ENCODE results near the gene DVL1. TPM values are rescaled to one million over a fixed set of nuclear protein-coding genes. Genes with fewer than 3 reads are reported as not detected.

The DVL1 gene
- total RNA-seq, 2 experiments from 2014 or later, result 26.8 to 29.0 TPM

GRCh38 chr1:1354271-1355247 is 5.3 kb upstream of the DVL1 start:
- Mint-ChIP-seq H3K36me3 (no peaks in the 10 kb centered on the region), H3K4me1 (peaks cover 12% of the 10 kb centered on the region), H3K4me3 (peak overlapping the region; percentile 29), H3K9me3 (no peaks in the 10 kb centered on the region), H3K27ac (no peak overlapping the region), H3K27me3 (peaks cover 19% of the 10 kb centered on the region)
- DNase-seq, result no peak

- H3K27ac Mint-ChIP-seq, result no peak overlapping the region
- H3K4me3 Mint-ChIP-seq, result no peak overlapping the region
- DNase-seq, result no peak
- peaks cover 19% of the 10 kb centered on the region for H3K27me3 Mint-ChIP-seq
- H3K9me3 Mint-ChIP-seq, result no peaks in the 10 kb centered on the region
- H3K36me3 Mint-ChIP-seq, result no peaks in the 10 kb centered on the region
- peaks cover 5% of the 10 kb centered on the region for H3K4me1 Mint-ChIP-seq
Measured at GRCh38 chr1:1353389-1354151, 4.4 kb upstream of the DVL1 start.

- no peak for DNase-seq
- Mint-ChIP-seq H3K27me3 (peaks cover 19% of the 10 kb centered on the region), H3K4me1 (peaks cover 2% of the 10 kb centered on the region), H3K36me3 (no peaks in the 10 kb centered on the region), H3K9me3 (no peaks in the 10 kb centered on the region), H3K4me3 (no peak overlapping the region), H3K27ac (no peak overlapping the region)
Measured at GRCh38 chr1:1352786-1353388, 3.7 kb upstream of the DVL1 start.

GRCh38 chr1:1351511-1352427 is 2.6 kb upstream of the DVL1 start:
- no peaks in the 10 kb centered on the region for H3K36me3 Mint-ChIP-seq
- H3K4me3 Mint-ChIP-seq, result peak overlapping the region; percentile 52
- H3K27me3 Mint-ChIP-seq, result peaks cover 19% of the 10 kb centered on the region
- peaks cover 5% of the 10 kb centered on the region for H3K4me1 Mint-ChIP-seq
- no peaks in the 10 kb centered on the region for H3K9me3 Mint-ChIP-seq
- DNase-seq, result no peak
- H3K27ac Mint-ChIP-seq, result no peak overlapping the region

GRCh38 chr1:1348420-1349255 is 580 bp downstream of the DVL1 start:
- Mint-ChIP-seq H3K27me3 (peaks cover 13% of the 10 kb centered on the region), H3K4me3 (peak overlapping the region; percentile 80), H3K36me3 (no peaks in the 10 kb centered on the region), H3K4me1 (peaks cover 5% of the 10 kb centered on the region), H3K27ac (no peak overlapping the region), H3K9me3 (no peaks in the 10 kb centered on the region)
- DNase-seq, result no peak

- DNase-seq, result no peak
- Mint-ChIP-seq H3K9me3 (no peaks in the 10 kb centered on the region), H3K36me3 (no peaks in the 10 kb centered on the region), H3K4me1 (peaks cover 5% of the 10 kb centered on the region), H3K27me3 (peaks cover 5% of the 10 kb centered on the region), H3K4me3 (peak overlapping the region; percentile 80), H3K27ac (no peak overlapping the region)
Measured at GRCh38 chr1:1347663-1348419, 1.4 kb downstream of the DVL1 start.

- peak overlapping the region; percentile 43 for H3K4me3 Mint-ChIP-seq
- no peaks in the 10 kb centered on the region for H3K27me3 Mint-ChIP-seq
- no peak for DNase-seq
- peaks cover 5% of the 10 kb centered on the region for H3K4me1 Mint-ChIP-seq
- H3K36me3 Mint-ChIP-seq, result no peaks in the 10 kb centered on the region
- H3K9me3 Mint-ChIP-seq, result no peaks in the 10 kb centered on the region
- H3K27ac Mint-ChIP-seq, result no peak overlapping the region
Measured at GRCh38 chr1:1347026-1347595, 2.1 kb downstream of the DVL1 start.

- Mint-ChIP-seq H3K27ac (no peak overlapping the region), H3K4me3 (no peak overlapping the region), H3K27me3 (no peaks in the 10 kb centered on the region), H3K36me3 (no peaks in the 10 kb centered on the region), H3K4me1 (peaks cover 5% of the 10 kb centered on the region), H3K9me3 (no peaks in the 10 kb centered on the region)
- no peak for DNase-seq
Measured at GRCh38 chr1:1346501-1346890, 2.7 kb downstream of the DVL1 start.

- no peaks in the 10 kb centered on the region for H3K27me3 Mint-ChIP-seq
- H3K27ac Mint-ChIP-seq, result no peak overlapping the region
Measured at GRCh38 chr1:1345860-1346500, 3.2 kb downstream of the DVL1 start.

GRCh38 chr1:1345384-1345783 is 3.8 kb downstream of the DVL1 start:
- no peaks in the 10 kb centered on the region for H3K27me3 Mint-ChIP-seq
- H3K9me3 Mint-ChIP-seq, result peaks cover 1% of the 10 kb centered on the region
- no peak for DNase-seq
- H3K4me3 Mint-ChIP-seq, result no peak overlapping the region
- peaks cover 10% of the 10 kb centered on the region for H3K36me3 Mint-ChIP-seq
- H3K4me1 Mint-ChIP-seq, result peaks cover 5% of the 10 kb centered on the region
- no peak overlapping the region for H3K27ac Mint-ChIP-seq

More at GRCh38 chr1:1345860-1346500, 3.2 kb downstream of the DVL1 start:
- H3K9me3 Mint-ChIP-seq, result peaks cover 1% of the 10 kb centered on the region
- H3K36me3 Mint-ChIP-seq, result peaks cover 4% of the 10 kb centered on the region
- H3K4me1 Mint-ChIP-seq, result peaks cover 5% of the 10 kb centered on the region
- DNase-seq, result no peak
- H3K4me3 Mint-ChIP-seq, result no peak overlapping the region

GRCh38 chr1:1344655-1345361 is 4.4 kb downstream of the DVL1 start:
- Mint-ChIP-seq H3K36me3 (peaks cover 11% of the 10 kb centered on the region), H3K4me1 (peaks cover 5% of the 10 kb centered on the region), H3K9me3 (peaks cover 1% of the 10 kb centered on the region), H3K27ac (no peak overlapping the region), H3K4me3 (no peak overlapping the region), H3K27me3 (no peaks in the 10 kb centered on the region)
- DNase-seq, result peak; percentile 55

- Mint-ChIP-seq H3K9me3 (peaks cover 1% of the 10 kb centered on the region), H3K27me3 (no peaks in the 10 kb centered on the region), H3K27ac (no peak overlapping the region), H3K4me1 (peaks cover 5% of the 10 kb centered on the region), H3K4me3 (no peak overlapping the region), H3K36me3 (peaks cover 11% of the 10 kb centered on the region)
- no peak for DNase-seq
Measured at GRCh38 chr1:1343811-1344421, 5.3 kb downstream of the DVL1 start.

Measured in activated naive CD8-positive, alpha-beta T cell treated with anti-CD3 and anti-CD28 coated beads for 36 hours (primary cell).